ENCODE data around the gene KRT81. TPM values are rescaled to one million over a fixed set of nuclear protein-coding genes. Genes with fewer than 3 reads are reported as not detected.

KRT81 gene
- total RNA-seq, 1 donor from 2014 or later: 0.16 TPM

GRCh38 chr12:52277486-52278245 is 13.7 kb downstream of the KRT81 start:
- no peak overlapping the region for H3K4me3 Mint-ChIP-seq
- H3K27ac Mint-ChIP-seq: no peak overlapping the region
- no peak for DNase-seq (ENCODE audit: low spot score in 2 of 2, unreplicated experiment in 2 of 2)

GRCh38 chr12:52275686-52276085 is 15.6 kb downstream of the KRT81 start:
- no peak overlapping the region for H3K4me3 Mint-ChIP-seq
- TF ChIP-seq, protein P1, sequence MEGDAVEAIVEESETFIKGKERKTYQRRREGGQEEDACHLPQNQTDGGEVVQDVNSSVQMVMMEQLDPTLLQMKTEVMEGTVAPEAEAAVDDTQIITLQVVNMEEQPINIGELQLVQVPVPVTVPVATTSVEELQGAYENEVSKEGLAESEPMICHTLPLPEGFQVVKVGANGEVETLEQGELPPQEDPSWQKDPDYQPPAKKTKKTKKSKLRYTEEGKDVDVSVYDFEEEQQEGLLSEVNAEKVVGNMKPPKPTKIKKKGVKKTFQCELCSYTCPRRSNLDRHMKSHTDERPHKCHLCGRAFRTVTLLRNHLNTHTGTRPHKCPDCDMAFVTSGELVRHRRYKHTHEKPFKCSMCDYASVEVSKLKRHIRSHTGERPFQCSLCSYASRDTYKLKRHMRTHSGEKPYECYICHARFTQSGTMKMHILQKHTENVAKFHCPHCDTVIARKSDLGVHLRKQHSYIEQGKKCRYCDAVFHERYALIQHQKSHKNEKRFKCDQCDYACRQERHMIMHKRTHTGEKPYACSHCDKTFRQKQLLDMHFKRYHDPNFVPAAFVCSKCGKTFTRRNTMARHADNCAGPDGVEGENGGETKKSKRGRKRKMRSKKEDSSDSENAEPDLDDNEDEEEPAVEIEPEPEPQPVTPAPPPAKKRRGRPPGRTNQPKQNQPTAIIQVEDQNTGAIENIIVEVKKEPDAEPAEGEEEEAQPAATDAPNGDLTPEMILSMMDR (IDR thresholded peaks at IDR 0.05; ENCODE audit: unreplicated experiment): no peak
- H3K9me3 Mint-ChIP-seq: no peaks in the 10 kb centered on the region
- H3K27ac Mint-ChIP-seq: no peak overlapping the region
- H3K27me3 Mint-ChIP-seq (ENCODE audit: low read depth): peaks cover 12% of the 10 kb centered on the region
- H3K36me3 Mint-ChIP-seq: no peaks in the 10 kb centered on the region
- no peak for DNase-seq (ENCODE audit: low spot score in 2 of 2, unreplicated experiment in 2 of 2)
- H3K4me1 Mint-ChIP-seq: peaks cover 25% of the 10 kb centered on the region

More at GRCh38 chr12:52277486-52278245, 13.7 kb downstream of the KRT81 start:
- TF ChIP-seq, protein P1 (IDR thresholded peaks at IDR 0.05; ENCODE audit: unreplicated experiment): no peak
- peaks cover 38% of the 10 kb centered on the region for H3K4me1 Mint-ChIP-seq
- H3K27me3 Mint-ChIP-seq (ENCODE audit: low read depth): peaks cover 7% of the 10 kb centered on the region
- no peaks in the 10 kb centered on the region for H3K9me3 Mint-ChIP-seq
- no peaks in the 10 kb centered on the region for H3K36me3 Mint-ChIP-seq

GRCh38 chr12:52274521-52275120 is 16.7 kb downstream of the KRT81 start, which contains the start of gene KRT86:
TSS of gene KRT86 (plus strand) at chr12:52274645. CDS start at chr12:52301917, 27,272 bp downstream.
- Mint-ChIP-seq H3K27ac (no peak within 1 kb of the TSS), H3K4me3 (no peak within 1 kb of the TSS), H3K4me1 (peaks cover 18% of the 10 kb centered on the region), H3K9me3 (no peaks in the 10 kb centered on the region), H3K27me3 (ENCODE audit: low read depth) (peaks cover 16% of the 10 kb centered on the region), H3K36me3 (no peaks in the 10 kb centered on the region)
- TF ChIP-seq, protein P1 (IDR thresholded peaks at IDR 0.05; ENCODE audit: unreplicated experiment): no peak
- no peak for DNase-seq (ENCODE audit: low spot score in 2 of 2, unreplicated experiment in 2 of 2)

GRCh38 chr12:52271158-52271557 is 20.2 kb downstream of the KRT81 start:
- Mint-ChIP-seq H3K9me3 (no peaks in the 10 kb centered on the region), H3K36me3 (no peaks in the 10 kb centered on the region), H3K4me1 (peaks cover 7% of the 10 kb centered on the region), H3K27ac (no peak overlapping the region), H3K27me3 (ENCODE audit: low read depth) (peaks cover 16% of the 10 kb centered on the region), H3K4me3 (no peak overlapping the region)
- DNase-seq (ENCODE audit: low spot score in 2 of 2, unreplicated experiment in 2 of 2): no peak
- TF ChIP-seq, protein P1 (IDR thresholded peaks at IDR 0.05; ENCODE audit: unreplicated experiment): no peak

- Mint-ChIP-seq H3K27me3 (ENCODE audit: low read depth) (peaks cover 16% of the 10 kb centered on the region), H3K9me3 (no peaks in the 10 kb centered on the region), H3K4me1 (peaks cover 7% of the 10 kb centered on the region), H3K27ac (no peak overlapping the region), H3K4me3 (no peak overlapping the region), H3K36me3 (no peaks in the 10 kb centered on the region)
- no peak for DNase-seq (ENCODE audit: low spot score in 2 of 2, unreplicated experiment in 2 of 2)
- TF ChIP-seq, protein P1 (IDR thresholded peaks at IDR 0.05; ENCODE audit: unreplicated experiment): no peak
Observed at GRCh38 chr12:52270541-52271070, 20.7 kb downstream of the KRT81 start.
